Transverse colon (tissue), 4 donors: ENCODE results near the gene FRRS1. TPM values are rescaled to one million over a fixed set of nuclear protein-coding genes. Genes with fewer than 3 reads are reported as not detected.
A peak's percentile ranks its signal among the peaks of the same experiment; 100 is the strongest.

Experiments
- DNase-seq: peaks from one replicate; pipeline ENCODE4 v3.0.0-alpha.2; 2019
- H3K27ac ChIP-seq, 4 donors: fragments of 200-600 bp; sonication (generic); 2 replicates each; pipeline ENCODE4 v1.5.1; 2016 to 2018; ENCODE audit warnings: inconsistent platforms in 4 of 4
- H3K27me3 ChIP-seq: fragments of 200-600 bp; sonication (generic); 2 replicates; pipeline ENCODE4 v1.5.1; 2017; ENCODE audit warnings: inconsistent platforms
- H3K36me3 ChIP-seq, 4 donors: fragments of 200-600 bp; sonication (generic); 2 replicates each; pipeline ENCODE4 v1.5.1; 2017 to 2019; ENCODE audit warnings: inconsistent platforms in 4 of 4
- H3K4me1 ChIP-seq, 4 donors: fragments of 200-600 bp; sonication (generic); 2 replicates each; pipeline ENCODE4 v1.5.1; 2017 to 2020; ENCODE audit warnings: inconsistent platforms in 4 of 4
- H3K4me3 ChIP-seq, 4 donors: fragments of 200-600 bp; sonication (generic); 1 replicate in 1 of 4; 2 replicates in 3 of 4; pipeline versions ENCODE4 v1.5.1 to v1.6.1; 2017 to 2019; ENCODE audit warnings: inconsistent platforms in 4 of 4
- H3K9me3 ChIP-seq, 2 donors: fragments of 200-600 bp; sonication (generic); 2 replicates each; pipeline ENCODE4 v1.5.1; 2017 to 2019; ENCODE audit warnings: inconsistent platforms in 2 of 2
- CTCF ChIP-seq, 5 experiments: fragments of 200-600 bp in 3 of 5; fragments of 450-650 bp in 2 of 5; sonication (generic) in 3 of 5; IDR thresholded peaks; 1 replicate in 2 of 5; 2 replicates in 3 of 5; pipeline ENCODE4 v1.5.1; 2016 to 2017; ENCODE audit warnings: antibody characterized with exemption in 5 of 5, inconsistent platforms in 3 of 5, mild to moderate bottlenecking in 2 of 5, moderate library complexity in 1 of 5
- EP300 ChIP-seq: sonication (generic); formaldehyde crosslinking; IDR thresholded peaks from one replicate; pipeline ENCODE4 v1.6.1; 2017; ENCODE audit warnings: antibody characterized with exemption, low read depth
- POLR2A ChIP-seq: fragments of 450-650 bp; IDR thresholded peaks from one replicate; pipeline ENCODE4 v1.6.1; 2016; ENCODE audit warnings: antibody characterized with exemption, mild to moderate bottlenecking, moderate library complexity
- POLR2AphosphoS5 ChIP-seq, 3 donors: sonication (generic); formaldehyde crosslinking; IDR thresholded peaks; one replicate each; pipeline ENCODE4 v1.6.1; 2016; ENCODE audit warnings: antibody characterized with exemption in 3 of 3
- WGBS, 2 donors: methylation state at CpG; one replicate each; pipeline ENCODE4 v1.1.5; 2018; ENCODE audit warnings: low coverage in 1 of 2; 5-methylcytosine and 5-hydroxymethylcytosine counted together
- in situ Hi-C, 4 donors: fragments of 200-750 bp; cut with MboI; loops; one replicate each; pipeline versions ENCODE4 v1.15.0 to v1.15.1; 2017; ENCODE audit warnings: low sequenced_read_pairs in 3 of 4, low pct_ligation_motif_present in 1 of 4, low pct_unique_long_range_greater_than_20kb in 1 of 4
- intact Hi-C: fragments of 100-400 bp; cut with DNase I; formaldehyde crosslinking; loops from one replicate; pipeline ENCODE4 v1.15.1; 2023; ENCODE audit warnings: low total_unique reads
- total RNA-seq, 4 donors: library from RNA; depleted of rRNA; stranded (reverse); fragments of >200 nt; gene quantifications; one replicate each; pipeline ENCODE4 v1.1.0, GENCODE V29; 2016

The FRRS1 gene
- total RNA-seq, 4 donors from 2014 or later, result 3.0 to 32.4 (median 18.9) TPM

- WGBS, 2 donors, result 69 to 70% methylated on average over 2 of the region's 2 CpGs
- Histone ChIP-seq H3K27me3 (no peaks in the 10 kb centered on the region), H3K4me3 (no peak overlapping the region), H3K4me1 (peaks cover 3 to 28% (median 16%) of the 10 kb centered on the region in 4 donors), H3K9me3 (no peaks in the 10 kb centered on the region), H3K27ac (no peak overlapping the region), H3K36me3 (no peaks in the 10 kb centered on the region)
- intact Hi-C loops (no loop called here), in situ Hi-C loops (no loop called here)
- TF ChIP-seq POLR2AphosphoS5 (IDR thresholded peaks at IDR 0.05), result no peak
- no peak for TF ChIP-seq CTCF (IDR thresholded peaks at IDR 0.05)
- no peak for TF ChIP-seq EP300
- no peak for DNase-seq
Measured at GRCh38 chr1:99735852-99736251, 30.6 kb downstream of the FRRS1 start.

GRCh38 chr1:99731384-99731783, 35.1 kb downstream of the FRRS1 start:
- TF ChIP-seq POLR2AphosphoS5 (IDR thresholded peaks at IDR 0.05) (no peak), EP300 (no peak), CTCF (IDR thresholded peaks at IDR 0.05) (no peak), POLR2A (no peak)
- peaks cover 0 to 8% (median 3%) of the 10 kb centered on the region in 4 donors for H3K4me1 ChIP-seq
- no peak for DNase-seq
- in situ Hi-C loops, result no loop called here
- intact Hi-C loops, result no loop called here
- WGBS, 2 donors, result 84 to 86% methylated on average over 1 of the region's 1 CpG
- H3K27ac ChIP-seq, result no peak overlapping the region
- no peaks in the 10 kb centered on the region for H3K36me3 ChIP-seq
- H3K9me3 ChIP-seq, result no peaks in the 10 kb centered on the region
- no peaks in the 10 kb centered on the region for H3K27me3 ChIP-seq
- no peak overlapping the region for H3K4me3 ChIP-seq

GRCh38 chr1:99728494-99729235, 37.8 kb downstream of the FRRS1 start:
- Histone ChIP-seq H3K27ac (no peak overlapping the region), H3K4me3 (no peak overlapping the region), H3K36me3 (no peaks in the 10 kb centered on the region), H3K9me3 (no peaks in the 10 kb centered on the region), H3K4me1 (peaks cover 0 to 10% (median 0%) of the 10 kb centered on the region in 4 donors), H3K27me3 (no peaks in the 10 kb centered on the region)
- in situ Hi-C loops (no loop called here), intact Hi-C loops (no loop called here)
- DNase-seq, result no peak
- 80 to 93% methylated on average over 3 to 4 of the region's 4 CpGs for WGBS, 2 donors
- TF ChIP-seq POLR2A (no peak), EP300 (no peak), CTCF (IDR thresholded peaks at IDR 0.05) (peak; percentile 22 to 45 (median 32)), POLR2AphosphoS5 (IDR thresholded peaks at IDR 0.05) (no peak)

GRCh38 chr1:99727575-99728185, 38.8 kb downstream of the FRRS1 start:
- Histone ChIP-seq H3K4me3 (no peak overlapping the region), H3K27me3 (no peaks in the 10 kb centered on the region), H3K27ac (no peak overlapping the region), H3K36me3 (no peaks in the 10 kb centered on the region), H3K9me3 (no peaks in the 10 kb centered on the region), H3K4me1 (peaks cover 0 to 10% (median 0%) of the 10 kb centered on the region in 4 donors)
- DNase-seq, result no peak
- TF ChIP-seq POLR2AphosphoS5 (IDR thresholded peaks at IDR 0.05), result no peak
- no peak for TF ChIP-seq EP300
- TF ChIP-seq POLR2A, result no peak
- in situ Hi-C loops (no loop called here), intact Hi-C loops (no loop called here)
- 80 to 88% methylated on average over 4 of the region's 4 CpGs for WGBS, 2 donors
